ENCODE results near the gene PRDM16.

DNA sequence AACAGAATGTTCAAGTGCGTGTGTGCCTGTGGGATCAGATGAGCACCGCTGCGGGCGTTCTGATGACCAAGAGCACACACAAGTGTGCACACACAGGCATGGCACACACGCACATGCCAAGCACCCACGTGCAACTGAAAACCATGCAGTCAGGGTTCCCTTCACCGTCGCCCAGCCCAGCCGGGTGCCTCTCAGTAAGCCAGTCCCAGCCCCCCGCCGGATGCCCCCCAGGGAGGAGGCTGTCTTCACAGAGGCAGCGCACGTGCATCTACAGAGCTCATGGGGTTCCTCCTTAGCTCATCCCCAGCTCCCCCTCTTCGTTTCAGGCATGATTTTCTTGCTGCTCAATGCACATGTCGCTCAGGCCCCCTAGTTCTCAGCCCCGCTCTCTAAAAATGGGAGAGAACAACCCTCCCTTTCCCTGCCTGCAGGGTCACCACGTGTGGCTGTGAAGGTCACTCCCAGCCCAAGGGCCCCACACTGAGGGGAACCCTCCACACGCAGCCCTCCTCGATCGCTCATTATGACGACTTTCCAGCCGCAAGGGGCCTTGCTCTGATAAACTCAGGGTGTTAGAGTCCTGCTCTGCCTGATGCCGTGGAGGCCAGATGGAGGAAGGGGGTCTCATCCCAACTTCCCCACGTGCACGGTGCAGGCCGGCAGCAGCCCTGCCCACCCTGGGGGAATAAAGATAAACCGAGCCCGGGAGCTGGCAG is 355.1 kb downstream of the PRDM16 start:
- TF ChIP-seq, protein P1, sequence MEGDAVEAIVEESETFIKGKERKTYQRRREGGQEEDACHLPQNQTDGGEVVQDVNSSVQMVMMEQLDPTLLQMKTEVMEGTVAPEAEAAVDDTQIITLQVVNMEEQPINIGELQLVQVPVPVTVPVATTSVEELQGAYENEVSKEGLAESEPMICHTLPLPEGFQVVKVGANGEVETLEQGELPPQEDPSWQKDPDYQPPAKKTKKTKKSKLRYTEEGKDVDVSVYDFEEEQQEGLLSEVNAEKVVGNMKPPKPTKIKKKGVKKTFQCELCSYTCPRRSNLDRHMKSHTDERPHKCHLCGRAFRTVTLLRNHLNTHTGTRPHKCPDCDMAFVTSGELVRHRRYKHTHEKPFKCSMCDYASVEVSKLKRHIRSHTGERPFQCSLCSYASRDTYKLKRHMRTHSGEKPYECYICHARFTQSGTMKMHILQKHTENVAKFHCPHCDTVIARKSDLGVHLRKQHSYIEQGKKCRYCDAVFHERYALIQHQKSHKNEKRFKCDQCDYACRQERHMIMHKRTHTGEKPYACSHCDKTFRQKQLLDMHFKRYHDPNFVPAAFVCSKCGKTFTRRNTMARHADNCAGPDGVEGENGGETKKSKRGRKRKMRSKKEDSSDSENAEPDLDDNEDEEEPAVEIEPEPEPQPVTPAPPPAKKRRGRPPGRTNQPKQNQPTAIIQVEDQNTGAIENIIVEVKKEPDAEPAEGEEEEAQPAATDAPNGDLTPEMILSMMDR (IDR thresholded peaks at IDR 0.05), result no peak
- TF ChIP-seq POLR2A (IDR thresholded peaks at IDR 0.05), result no peak

All from thyroid gland (tissue), 4 donors.